Measurements from ENCODE around the gene NTNG1. TPM values are rescaled to one million over a fixed set of nuclear protein-coding genes. Genes with fewer than 3 reads are reported as not detected.

The NTNG1 gene
- total RNA-seq, 1 experiment from 2014 or later, result 1.5 TPM

DNA sequence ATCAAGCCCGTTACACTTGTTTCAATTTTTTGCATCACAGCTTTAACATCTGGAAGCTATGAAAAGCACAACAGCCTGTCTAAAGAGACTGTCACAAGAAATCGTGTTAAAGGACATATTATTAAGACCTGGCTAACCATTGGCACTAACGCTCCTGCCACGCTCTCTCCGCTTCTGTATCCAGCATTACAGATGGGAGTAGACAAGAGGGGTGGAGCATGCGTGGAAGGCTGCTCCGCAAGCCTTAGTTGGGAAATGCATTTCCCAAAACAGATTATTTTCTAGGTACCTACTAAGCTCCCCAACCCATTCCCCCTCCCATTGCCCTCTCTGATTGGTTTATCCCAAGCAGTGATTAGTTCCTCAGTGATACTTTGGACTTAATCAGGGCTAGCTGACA lies 72.4 kb downstream of the NTNG1 start:
- Histone ChIP-seq H3T11ph (ENCODE audit: low read length) (no peak overlapping the region), H2BK5ac (ENCODE audit: insufficient read length, low read length) (no peak overlapping the region), H3K79me2 (ENCODE audit: insufficient read depth, low read length) (no peaks in the 10 kb centered on the region), H3K4ac (ENCODE audit: low read depth, low read length) (no peak overlapping the region), H3K18ac (ENCODE audit: insufficient read length, low read depth, low read length) (no peak overlapping the region), H4K5ac (ENCODE audit: insufficient read length, low read depth, low read length) (no peak overlapping the region), H4K8ac (replicated peaks; ENCODE audit: insufficient read length, low read depth, low read length) (no peak overlapping the region), H3K9me3 (ENCODE audit: control insufficient read depth, low read depth, low read length) (no peaks in the 10 kb centered on the region), H3K14ac (ENCODE audit: insufficient read depth, low read length) (no peak overlapping the region), H2BK20ac (ENCODE audit: low read depth, low read length, poor library complexity, severe bottlenecking) (no peak overlapping the region), H3K27ac (ENCODE audit: insufficient read length, low read depth, low read length) (no peak overlapping the region), H2BK15ac (ENCODE audit: low read depth, low read length) (no peak overlapping the region), H3K79me1 (ENCODE audit: insufficient read depth, low read depth, low read length, poor library complexity, severe bottlenecking) (no peaks in the 10 kb centered on the region), H2BK12ac (ENCODE audit: insufficient read length, low read depth, low read length) (no peak overlapping the region), H2BK120ac (ENCODE audit: low read depth, low read length, poor library complexity, severe bottlenecking) (no peak overlapping the region), H3K23me2 (ENCODE audit: insufficient read length, low read depth, low read length, poor library complexity, severe bottlenecking) (no peaks in the 10 kb centered on the region), H3K4me2 (ENCODE audit: insufficient read depth, insufficient read length, low read length) (no peak overlapping the region), H3K4me1 (ENCODE audit: insufficient read depth, low read length) (no peaks in the 10 kb centered on the region), H2AK5ac (ENCODE audit: insufficient read length, low read length) (no peak overlapping the region), H3K27me3 (ENCODE audit: insufficient read depth, low read length) (no peaks in the 10 kb centered on the region), H4K20me1 (ENCODE audit: control insufficient read depth, insufficient read depth, insufficient read length) (no peaks in the 10 kb centered on the region), H3K23ac (ENCODE audit: insufficient read length, low read depth, low read length) (no peak overlapping the region), H3K9ac (ENCODE audit: extremely low read depth, insufficient read length, low read length) (no peak overlapping the region), H2AFZ (ENCODE audit: low read length) (no peak overlapping the region), H4K91ac (ENCODE audit: insufficient read length, low read depth, low read length) (no peak overlapping the region), H3K56ac (ENCODE audit: insufficient read length, low read depth, low read length) (no peak overlapping the region)
- Mint-ChIP-seq H3K27me3 (ENCODE audit: low read depth) (no peaks in the 10 kb centered on the region), H3K27ac (no peak overlapping the region), H3K4me1 (no peaks in the 10 kb centered on the region), H3K36me3 (ENCODE audit: insufficient read depth in 1 of 3, low read depth in 3 of 3) (peaks cover 0 to 12% (median 0%) of the 10 kb centered on the region in 3 experiments; a peak in 3 of 7 replicates), H3K4me3 (no peak overlapping the region), H3K9me3 (peaks cover 9 to 16% of the 10 kb centered on the region in 2 experiments)
- TF ChIP-seq, protein P1, sequence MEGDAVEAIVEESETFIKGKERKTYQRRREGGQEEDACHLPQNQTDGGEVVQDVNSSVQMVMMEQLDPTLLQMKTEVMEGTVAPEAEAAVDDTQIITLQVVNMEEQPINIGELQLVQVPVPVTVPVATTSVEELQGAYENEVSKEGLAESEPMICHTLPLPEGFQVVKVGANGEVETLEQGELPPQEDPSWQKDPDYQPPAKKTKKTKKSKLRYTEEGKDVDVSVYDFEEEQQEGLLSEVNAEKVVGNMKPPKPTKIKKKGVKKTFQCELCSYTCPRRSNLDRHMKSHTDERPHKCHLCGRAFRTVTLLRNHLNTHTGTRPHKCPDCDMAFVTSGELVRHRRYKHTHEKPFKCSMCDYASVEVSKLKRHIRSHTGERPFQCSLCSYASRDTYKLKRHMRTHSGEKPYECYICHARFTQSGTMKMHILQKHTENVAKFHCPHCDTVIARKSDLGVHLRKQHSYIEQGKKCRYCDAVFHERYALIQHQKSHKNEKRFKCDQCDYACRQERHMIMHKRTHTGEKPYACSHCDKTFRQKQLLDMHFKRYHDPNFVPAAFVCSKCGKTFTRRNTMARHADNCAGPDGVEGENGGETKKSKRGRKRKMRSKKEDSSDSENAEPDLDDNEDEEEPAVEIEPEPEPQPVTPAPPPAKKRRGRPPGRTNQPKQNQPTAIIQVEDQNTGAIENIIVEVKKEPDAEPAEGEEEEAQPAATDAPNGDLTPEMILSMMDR (conservative IDR thresholded peaks at IDR 0.05), result no peak
- no peak for DNase-seq
- no CpG with 5 or more reads among the region's 7 CpGs for WGBS (ENCODE audit: extremely low coverage, insufficient read length, low lambda C conversion rate)
